ENCODE measurements around the gene UGCG. TPM values are rescaled to one million over a fixed set of nuclear protein-coding genes. Genes with fewer than 3 reads are reported as not detected.

Gene UGCG
- total RNA-seq, 1 experiment from 2014 or later, result 23.3 TPM

DNA sequence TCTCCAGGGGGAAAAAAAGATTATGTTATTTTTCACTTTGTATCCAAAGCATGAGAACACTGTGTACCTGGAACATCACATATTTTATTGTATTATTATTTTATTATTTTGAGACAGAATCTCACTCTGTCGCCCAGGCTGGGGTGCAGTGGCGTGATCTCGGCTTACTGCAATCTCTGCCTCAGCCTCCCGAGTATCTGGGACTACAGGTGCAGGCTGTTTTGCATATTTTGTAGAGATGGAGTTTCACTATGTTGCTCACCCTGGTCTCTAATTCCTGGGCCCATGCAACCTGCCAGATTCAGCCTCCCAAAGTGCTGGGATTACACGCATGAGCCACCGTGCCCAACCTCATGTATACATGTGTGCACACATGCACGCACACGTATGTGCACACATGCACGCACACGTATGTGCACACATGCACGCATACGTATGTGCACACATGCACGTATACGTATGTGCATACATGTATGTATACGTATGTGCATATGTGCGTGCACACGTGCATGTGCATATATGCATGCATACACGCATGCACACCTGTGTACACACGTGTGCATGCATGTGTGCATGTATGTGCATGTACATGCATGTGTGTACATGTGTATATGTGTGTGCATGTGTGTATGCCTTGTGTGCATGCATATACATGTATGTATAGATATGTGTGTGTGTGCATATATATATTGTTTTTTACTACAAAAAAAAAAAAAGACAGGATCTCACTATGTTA lies 9.5 kb upstream of the UGCG start:
- H3K27ac ChIP-seq (ENCODE audit: insufficient read length, low read depth, low read length), result no peak overlapping the region
- no peak for DNase-seq
- H4K5ac ChIP-seq (ENCODE audit: insufficient read length, low read depth, low read length), result no peak overlapping the region
- H3T11ph ChIP-seq (ENCODE audit: low read length), result no peak overlapping the region
- H3K9ac ChIP-seq (ENCODE audit: extremely low read depth, insufficient read length, low read length), result no peak overlapping the region
- no peak overlapping the region for H3K23ac ChIP-seq (ENCODE audit: insufficient read length, low read depth, low read length)
- H3K14ac ChIP-seq (ENCODE audit: insufficient read depth, low read length), result no peak overlapping the region
- no peaks in the 10 kb centered on the region for H4K20me1 ChIP-seq (ENCODE audit: control insufficient read depth, insufficient read depth, insufficient read length)
- peaks cover 0 to 2% (median 0%) of the 10 kb centered on the region in 3 experiments; a peak in 1 of 7 replicates for H3K36me3 Mint-ChIP-seq (ENCODE audit: insufficient read depth in 1 of 3, low read depth in 3 of 3)
- no peak overlapping the region for H3K18ac ChIP-seq (ENCODE audit: insufficient read length, low read depth, low read length)
- no peak overlapping the region for H2BK12ac ChIP-seq (ENCODE audit: insufficient read length, low read depth, low read length)
- no peak overlapping the region for H3K4ac ChIP-seq (ENCODE audit: low read depth, low read length)
- WGBS (ENCODE audit: extremely low coverage, insufficient read length, low lambda C conversion rate), result no CpG with 5 or more reads among the region's 19 CpGs
- H3K9me3 ChIP-seq (ENCODE audit: control insufficient read depth, low read depth, low read length), result no peaks in the 10 kb centered on the region
- no peak overlapping the region for H3K56ac ChIP-seq (ENCODE audit: insufficient read length, low read depth, low read length)
- no peaks in the 10 kb centered on the region; the same call in 1 of the 2 replicates for H3K27me3 Mint-ChIP-seq (ENCODE audit: low read depth)
- no peaks in the 10 kb centered on the region for H3K79me1 ChIP-seq (ENCODE audit: insufficient read depth, low read depth, low read length, poor library complexity, severe bottlenecking)
- no peak overlapping the region for H3K4me2 ChIP-seq (ENCODE audit: insufficient read depth, insufficient read length, low read length)
- H3K79me2 ChIP-seq (ENCODE audit: insufficient read depth, low read length), result no peaks in the 10 kb centered on the region
- H2AFZ ChIP-seq (ENCODE audit: low read length), result no peak overlapping the region
- H2BK120ac ChIP-seq (ENCODE audit: low read depth, low read length, poor library complexity, severe bottlenecking), result no peak overlapping the region
- H2BK15ac ChIP-seq (ENCODE audit: low read depth, low read length), result no peak overlapping the region
- TF ChIP-seq, protein P1, sequence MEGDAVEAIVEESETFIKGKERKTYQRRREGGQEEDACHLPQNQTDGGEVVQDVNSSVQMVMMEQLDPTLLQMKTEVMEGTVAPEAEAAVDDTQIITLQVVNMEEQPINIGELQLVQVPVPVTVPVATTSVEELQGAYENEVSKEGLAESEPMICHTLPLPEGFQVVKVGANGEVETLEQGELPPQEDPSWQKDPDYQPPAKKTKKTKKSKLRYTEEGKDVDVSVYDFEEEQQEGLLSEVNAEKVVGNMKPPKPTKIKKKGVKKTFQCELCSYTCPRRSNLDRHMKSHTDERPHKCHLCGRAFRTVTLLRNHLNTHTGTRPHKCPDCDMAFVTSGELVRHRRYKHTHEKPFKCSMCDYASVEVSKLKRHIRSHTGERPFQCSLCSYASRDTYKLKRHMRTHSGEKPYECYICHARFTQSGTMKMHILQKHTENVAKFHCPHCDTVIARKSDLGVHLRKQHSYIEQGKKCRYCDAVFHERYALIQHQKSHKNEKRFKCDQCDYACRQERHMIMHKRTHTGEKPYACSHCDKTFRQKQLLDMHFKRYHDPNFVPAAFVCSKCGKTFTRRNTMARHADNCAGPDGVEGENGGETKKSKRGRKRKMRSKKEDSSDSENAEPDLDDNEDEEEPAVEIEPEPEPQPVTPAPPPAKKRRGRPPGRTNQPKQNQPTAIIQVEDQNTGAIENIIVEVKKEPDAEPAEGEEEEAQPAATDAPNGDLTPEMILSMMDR (conservative IDR thresholded peaks at IDR 0.05), result no peak
- no peak overlapping the region for H3K27ac Mint-ChIP-seq
- no peak overlapping the region for H2BK5ac ChIP-seq (ENCODE audit: insufficient read length, low read length)
- H3K9me3 Mint-ChIP-seq, result no peaks in the 10 kb centered on the region
- H3K27me3 ChIP-seq (ENCODE audit: insufficient read depth, low read length), result no peaks in the 10 kb centered on the region
- H2BK20ac ChIP-seq (ENCODE audit: low read depth, low read length, poor library complexity, severe bottlenecking), result no peak overlapping the region
- no peak overlapping the region for H2AK5ac ChIP-seq (ENCODE audit: insufficient read length, low read length)
- H3K4me1 ChIP-seq (ENCODE audit: insufficient read depth, low read length), result no peaks in the 10 kb centered on the region
- H3K4me1 Mint-ChIP-seq, result no peaks in the 10 kb centered on the region
- no peaks in the 10 kb centered on the region for H3K23me2 ChIP-seq (ENCODE audit: insufficient read length, low read depth, low read length, poor library complexity, severe bottlenecking)
- H4K8ac ChIP-seq (replicated peaks; ENCODE audit: insufficient read length, low read depth, low read length), result no peak overlapping the region
- H4K91ac ChIP-seq (ENCODE audit: insufficient read length, low read depth, low read length), result no peak overlapping the region
- no peak overlapping the region for H3K4me3 Mint-ChIP-seq

All from H9 (cell line).